Measurements from ENCODE around the gene UBE2G2. TPM values are rescaled to one million over a fixed set of nuclear protein-coding genes. Genes with fewer than 3 reads are reported as not detected.

The UBE2G2 gene
- total RNA-seq, 1 experiment from 2014 or later = 121 TPM

DNA sequence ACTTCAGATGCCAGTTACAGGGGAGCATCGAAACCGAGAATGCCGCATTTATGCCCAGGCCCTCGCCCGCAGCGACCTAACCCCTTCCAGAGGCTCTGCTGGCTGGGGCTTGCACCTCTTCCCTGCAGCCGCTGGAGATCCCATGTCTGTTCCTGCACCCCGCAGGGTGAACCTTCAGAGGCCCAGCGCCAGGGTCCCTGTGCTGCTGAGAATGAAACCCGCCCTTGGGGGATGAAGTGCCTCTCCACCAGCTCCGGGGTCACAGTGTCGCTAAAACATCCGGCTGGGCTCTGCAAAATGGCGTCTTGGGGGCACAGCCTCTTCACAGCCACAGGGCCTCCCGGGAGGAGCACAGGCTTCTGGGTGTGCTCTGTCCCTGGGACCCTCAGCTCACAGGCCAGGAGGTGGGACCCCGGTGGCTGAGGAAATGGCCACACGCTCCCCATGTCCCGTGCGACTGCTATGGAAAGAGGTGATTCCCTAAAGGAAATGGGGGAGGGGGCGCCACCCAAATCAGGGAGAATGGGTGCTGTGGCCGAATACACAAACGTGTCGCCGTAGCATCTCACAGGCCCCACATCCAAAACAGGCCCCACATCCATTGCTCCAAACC, 50.3 kb downstream of the UBE2G2 start:
- no peak for DNase-seq
- peaks cover 22% of the 10 kb centered on the region for H3K27me3 Mint-ChIP-seq (ENCODE audit: low read depth)
- TF ChIP-seq CTCF (conservative IDR thresholded peaks at IDR 0.05) = no peak
- Histone ChIP-seq H4K8ac (replicated peaks; ENCODE audit: insufficient read length, low read depth, low read length) (no peak overlapping the region), H4K20me1 (ENCODE audit: control insufficient read depth, insufficient read depth, insufficient read length) (no peaks in the 10 kb centered on the region), H3T11ph (ENCODE audit: low read length) (no peak overlapping the region), H2BK15ac (ENCODE audit: low read depth, low read length) (no peak overlapping the region), H3K14ac (ENCODE audit: insufficient read depth, low read length) (no peak overlapping the region), H2BK12ac (ENCODE audit: insufficient read length, low read depth, low read length) (no peak overlapping the region), H3K9ac (ENCODE audit: extremely low read depth, insufficient read length, low read length) (no peak overlapping the region), H3K27ac (ENCODE audit: insufficient read length, low read depth, low read length) (no peak overlapping the region), H3K4me1 (ENCODE audit: insufficient read depth, low read length) (peaks cover 3% of the 10 kb centered on the region; the same call in 1 of the 2 replicates), H3K27me3 (ENCODE audit: insufficient read depth, low read length) (no peaks in the 10 kb centered on the region), H3K23ac (ENCODE audit: insufficient read length, low read depth, low read length) (no peak overlapping the region), H2BK120ac (ENCODE audit: low read depth, low read length, poor library complexity, severe bottlenecking) (no peak overlapping the region), H3K18ac (ENCODE audit: insufficient read length, low read depth, low read length) (no peak overlapping the region), H4K91ac (ENCODE audit: insufficient read length, low read depth, low read length) (no peak overlapping the region), H3K23me2 (ENCODE audit: insufficient read length, low read depth, low read length, poor library complexity, severe bottlenecking) (peaks cover 5% of the 10 kb centered on the region), H3K4ac (ENCODE audit: low read depth, low read length) (no peak overlapping the region), H3K56ac (ENCODE audit: insufficient read length, low read depth, low read length) (no peak overlapping the region), H4K5ac (ENCODE audit: insufficient read length, low read depth, low read length) (no peak overlapping the region), H3K4me2 (ENCODE audit: insufficient read depth, insufficient read length, low read length) (no peak overlapping the region), H2BK20ac (ENCODE audit: low read depth, low read length, poor library complexity, severe bottlenecking) (no peak overlapping the region), H3K79me2 (ENCODE audit: insufficient read depth, low read length) (no peaks in the 10 kb centered on the region), H2AFZ (ENCODE audit: low read length) (no peak overlapping the region), H3K79me1 (ENCODE audit: insufficient read depth, low read depth, low read length, poor library complexity, severe bottlenecking) (no peaks in the 10 kb centered on the region), H2AK5ac (ENCODE audit: insufficient read length, low read length) (no peak overlapping the region), H2BK5ac (ENCODE audit: insufficient read length, low read length) (no peak overlapping the region), H3K9me3 (ENCODE audit: control insufficient read depth, low read depth, low read length) (no peaks in the 10 kb centered on the region)
- H3K4me1 Mint-ChIP-seq = peaks cover 29 to 42% of the 10 kb centered on the region in 2 experiments
- H3K4me3 Mint-ChIP-seq = no peak overlapping the region
- no peak overlapping the region for H3K27ac Mint-ChIP-seq
- H3K36me3 Mint-ChIP-seq (ENCODE audit: insufficient read depth in 1 of 3, low read depth in 3 of 3) = peaks cover 6 to 22% (median 18%) of the 10 kb centered on the region in 3 experiments
- no CpG with 5 or more reads among the region's 24 CpGs for WGBS (ENCODE audit: extremely low coverage, insufficient read length, low lambda C conversion rate)
- peaks cover 11 to 25% of the 10 kb centered on the region in 2 experiments for H3K9me3 Mint-ChIP-seq

All from H9 (cell line).